GM19193 (cell line): ENCODE data around the gene RPS15.

Experiments
- POLR2A ChIP-seq: IDR thresholded peaks from 4 replicates; pipeline ENCODE4 v1.6.1; 2011; ENCODE audit not compliant: insufficient read depth, insufficient read length; ENCODE audit errors: extremely low read depth

RPS15 gene

DNA sequence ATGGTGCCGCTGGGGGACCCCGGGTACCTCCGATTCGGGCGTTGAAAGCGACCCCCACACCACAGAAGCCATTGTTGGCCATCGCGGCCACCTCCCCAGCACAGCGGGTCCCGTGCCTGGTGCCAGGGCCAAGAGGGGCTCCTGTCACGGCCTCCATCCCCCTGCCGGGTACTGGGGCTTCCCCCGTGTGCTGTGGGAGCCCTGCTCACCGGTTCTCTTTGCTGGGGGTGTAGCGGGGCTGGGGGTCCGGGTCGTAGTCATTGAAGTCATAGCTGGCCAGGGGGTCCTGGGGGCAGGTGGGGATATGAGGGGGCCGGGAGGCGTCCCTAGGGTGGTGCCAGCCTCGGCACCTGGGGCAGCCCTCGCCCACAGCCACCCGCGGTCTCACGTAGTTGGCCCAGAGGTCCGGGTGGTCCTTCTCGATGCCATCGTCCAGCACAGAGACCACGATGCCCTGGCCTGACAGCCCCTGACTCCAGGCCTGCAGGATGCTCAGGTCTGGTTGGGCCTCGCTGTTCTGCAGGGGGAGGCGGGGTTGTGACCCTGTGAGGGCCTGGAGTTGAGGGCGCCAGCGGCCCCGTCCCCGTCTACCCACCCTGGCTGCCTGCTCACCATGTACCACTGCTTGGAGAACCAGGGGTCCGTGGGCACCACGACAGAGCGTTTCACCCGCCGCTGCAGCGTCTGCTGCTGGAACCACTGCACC lies 49.5 kb downstream of the RPS15 start:
- no peak for TF ChIP-seq POLR2A

DNA sequence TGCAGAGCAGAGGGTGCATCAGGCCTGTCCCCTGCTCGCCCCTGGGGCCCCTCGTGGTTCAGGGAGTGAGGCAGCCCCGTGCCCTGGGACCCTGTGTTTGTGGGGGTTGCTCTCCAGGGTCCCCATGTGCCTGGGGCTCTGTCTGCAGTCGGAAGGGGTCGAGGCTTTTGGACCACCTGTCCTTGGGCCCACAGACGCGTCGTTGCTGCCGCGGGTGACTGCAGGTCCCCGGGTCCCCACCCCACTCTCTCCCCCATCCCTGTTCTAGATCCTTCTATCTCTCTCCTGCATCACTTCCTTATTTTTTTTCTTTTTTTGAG lies 50.0 kb downstream of the RPS15 start:
- no peak for TF ChIP-seq POLR2A

DNA sequence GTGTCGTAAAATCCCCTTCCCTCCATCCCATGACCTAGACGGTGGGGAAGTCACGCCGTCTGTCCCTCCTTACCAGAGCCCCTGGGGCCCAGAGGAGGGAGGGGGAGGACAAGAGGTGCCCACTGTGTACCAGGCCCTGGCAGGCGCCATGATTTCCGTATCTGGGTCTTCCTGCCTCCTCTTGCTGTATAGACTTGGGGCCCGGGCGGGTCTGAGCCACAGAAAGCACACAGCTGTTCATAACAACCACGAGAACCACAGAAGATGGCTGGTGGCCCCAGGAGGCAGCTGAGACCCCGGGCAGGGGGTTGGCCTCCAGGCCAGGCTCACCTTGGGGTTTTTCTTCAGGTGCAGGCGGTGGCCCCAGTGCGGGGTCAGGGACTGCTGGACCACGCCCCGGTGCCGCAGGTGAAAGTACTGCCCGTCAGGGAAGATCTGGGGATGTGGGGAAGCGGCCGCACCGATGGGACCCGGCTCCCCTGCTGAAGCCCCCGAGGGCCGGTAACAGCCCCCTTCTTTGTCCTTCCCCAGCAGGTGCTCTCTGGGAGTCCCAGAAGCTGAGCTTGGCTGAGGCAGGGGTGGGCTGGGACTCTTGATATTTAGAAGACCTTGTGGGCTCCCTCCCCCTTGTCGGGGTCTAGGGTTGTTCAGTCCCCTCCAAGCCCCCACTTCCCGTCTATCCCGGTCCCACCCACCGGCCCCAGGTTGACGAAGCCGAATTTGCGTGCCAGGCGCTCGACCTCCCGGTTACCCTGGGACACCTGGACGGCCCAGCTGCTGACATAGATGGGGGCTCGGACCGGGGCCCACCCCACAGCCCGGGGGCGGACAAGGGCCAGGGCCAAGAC lies 51.5 kb downstream of the RPS15 start:
- TF ChIP-seq POLR2A = peak; percentile 34
